ENCODE data around the gene SVEP1. TPM values are rescaled to one million over a fixed set of nuclear protein-coding genes. Genes with fewer than 3 reads are reported as not detected.

Gene SVEP1
- total RNA-seq, 2 experiments from 2014 or later: not detected

DNA sequence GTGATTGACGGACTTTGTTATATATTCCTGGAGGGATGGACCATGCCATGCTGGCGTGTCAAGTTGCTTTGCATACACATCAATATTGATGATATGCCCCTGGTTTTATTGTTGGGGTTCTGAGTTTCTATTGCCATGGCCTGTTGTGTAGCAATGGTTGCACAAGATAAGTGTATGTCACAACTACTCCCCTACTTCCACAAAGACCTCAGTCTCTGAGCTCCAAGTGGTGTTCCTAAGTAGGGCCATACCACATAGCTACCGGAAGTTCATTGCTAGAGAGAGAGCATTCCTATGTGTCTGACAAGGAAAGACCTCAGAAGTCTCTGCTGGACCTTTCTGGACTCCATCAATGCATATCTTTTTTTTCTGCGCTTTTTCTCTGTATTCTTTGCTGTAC, 261.6 kb downstream of the SVEP1 start:
- intact Hi-C loops (cut with DNase I, micrococcal nuclease): no loop called here
- Mint-ChIP-seq H3K9me3 (peaks cover 2% of the 10 kb centered on the region), H3K27me3 (no peaks in the 10 kb centered on the region), H3K4me1 (ENCODE audit: low read depth) (peaks cover 9% of the 10 kb centered on the region), H3K27ac (no peak overlapping the region), H3K36me3 (ENCODE audit: low read depth) (no peaks in the 10 kb centered on the region), H3K4me3 (no peak overlapping the region)
- ChIA-PET POLR2A (no interaction called here), CTCF (no interaction called here)
- H3K27ac ChIP-seq (ENCODE audit: low read depth in 1 of 2, low read length in 2 of 2): no peak overlapping the region
- no peaks in the 10 kb centered on the region for H3K9me3 ChIP-seq (ENCODE audit: control insufficient read depth in 1 of 2, insufficient read depth in 1 of 2, low read length in 2 of 2)
- no peaks in the 10 kb centered on the region for H3K4me1 ChIP-seq (ENCODE audit: insufficient read depth, low read length)
- TF ChIP-seq, protein P1, sequence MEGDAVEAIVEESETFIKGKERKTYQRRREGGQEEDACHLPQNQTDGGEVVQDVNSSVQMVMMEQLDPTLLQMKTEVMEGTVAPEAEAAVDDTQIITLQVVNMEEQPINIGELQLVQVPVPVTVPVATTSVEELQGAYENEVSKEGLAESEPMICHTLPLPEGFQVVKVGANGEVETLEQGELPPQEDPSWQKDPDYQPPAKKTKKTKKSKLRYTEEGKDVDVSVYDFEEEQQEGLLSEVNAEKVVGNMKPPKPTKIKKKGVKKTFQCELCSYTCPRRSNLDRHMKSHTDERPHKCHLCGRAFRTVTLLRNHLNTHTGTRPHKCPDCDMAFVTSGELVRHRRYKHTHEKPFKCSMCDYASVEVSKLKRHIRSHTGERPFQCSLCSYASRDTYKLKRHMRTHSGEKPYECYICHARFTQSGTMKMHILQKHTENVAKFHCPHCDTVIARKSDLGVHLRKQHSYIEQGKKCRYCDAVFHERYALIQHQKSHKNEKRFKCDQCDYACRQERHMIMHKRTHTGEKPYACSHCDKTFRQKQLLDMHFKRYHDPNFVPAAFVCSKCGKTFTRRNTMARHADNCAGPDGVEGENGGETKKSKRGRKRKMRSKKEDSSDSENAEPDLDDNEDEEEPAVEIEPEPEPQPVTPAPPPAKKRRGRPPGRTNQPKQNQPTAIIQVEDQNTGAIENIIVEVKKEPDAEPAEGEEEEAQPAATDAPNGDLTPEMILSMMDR (IDR thresholded peaks at IDR 0.05): no peak
- DNase-seq: no peak
- no peak for ATAC-seq (ENCODE audit: poor library complexity)
- H3K27me3 ChIP-seq (ENCODE audit: control insufficient read depth in 1 of 2, insufficient read depth in 2 of 2, low read length in 2 of 2): no peaks in the 10 kb centered on the region
- H3K36me3 ChIP-seq (ENCODE audit: insufficient read depth, low read length): no peaks in the 10 kb centered on the region
- no peak overlapping the region for H3K4me3 ChIP-seq (ENCODE audit: low read length)

DNA sequence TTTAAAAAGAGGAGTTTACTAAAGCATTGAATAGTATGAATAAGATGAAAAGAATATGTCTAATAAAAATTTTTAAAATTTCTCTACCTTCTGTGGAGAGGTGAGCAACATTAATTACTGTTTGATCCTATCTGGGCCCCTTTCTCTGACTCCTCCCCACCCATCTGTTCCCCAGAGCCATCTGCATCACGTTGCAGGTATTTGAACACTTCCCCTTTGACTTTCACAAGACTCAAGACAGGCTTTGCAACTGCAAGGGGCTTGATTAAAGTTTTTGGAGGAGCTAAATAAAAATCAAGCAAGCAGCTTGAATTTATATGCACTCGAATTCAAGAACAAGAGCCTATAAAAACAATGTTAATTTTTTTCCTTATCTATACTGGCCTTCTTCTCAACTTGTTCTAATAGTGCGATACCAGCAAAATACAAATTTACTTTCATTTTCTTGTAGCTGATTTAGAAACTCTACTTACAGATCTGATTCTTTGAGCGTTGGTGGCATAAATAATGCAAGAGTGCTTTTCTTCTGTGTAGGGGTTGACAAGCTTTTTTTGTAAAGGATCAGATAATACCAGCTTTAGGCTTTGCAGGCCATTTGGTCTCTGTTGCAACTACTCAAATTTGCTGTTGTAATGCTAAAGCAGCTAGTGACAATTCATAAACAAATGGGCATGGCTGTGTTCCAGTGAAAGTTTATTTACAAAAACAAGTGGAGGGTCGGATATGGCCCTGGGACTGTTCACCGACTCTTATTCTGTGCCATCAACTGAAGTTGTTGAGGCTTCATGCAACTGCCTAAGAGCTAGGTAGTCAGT, 263.1 kb downstream of the SVEP1 start:
- Histone ChIP-seq H3K4me3 (ENCODE audit: low read length) (peak overlapping the region; percentile 19), H3K9me3 (ENCODE audit: control insufficient read depth in 1 of 2, insufficient read depth in 1 of 2, low read length in 2 of 2) (no peaks in the 10 kb centered on the region), H3K27ac (ENCODE audit: low read depth in 1 of 2, low read length in 2 of 2) (no peak overlapping the region), H3K36me3 (ENCODE audit: insufficient read depth, low read length) (no peaks in the 10 kb centered on the region), H3K27me3 (ENCODE audit: control insufficient read depth in 1 of 2, insufficient read depth in 2 of 2, low read length in 2 of 2) (no peaks in the 10 kb centered on the region), H3K4me1 (ENCODE audit: insufficient read depth, low read length) (no peaks in the 10 kb centered on the region)
- Mint-ChIP-seq H3K9me3 (peaks cover 2% of the 10 kb centered on the region), H3K27me3 (no peaks in the 10 kb centered on the region), H3K36me3 (ENCODE audit: low read depth) (no peaks in the 10 kb centered on the region), H3K4me1 (ENCODE audit: low read depth) (peaks cover 9% of the 10 kb centered on the region), H3K27ac (peak overlapping the region; percentile 34), H3K4me3 (peak overlapping the region; percentile 59)
- intact Hi-C loops (cut with DNase I, micrococcal nuclease): no loop called here
- DNase-seq (peak in 1 of 14 experiments; percentile 4), ATAC-seq (ENCODE audit: poor library complexity) (no peak)
- CTCF ChIA-PET: no interaction called here
- POLR2A ChIA-PET: no interaction called here
- TF ChIP-seq, protein P1 (IDR thresholded peaks at IDR 0.05): no peak

Other genes starting within 250 kb of the SVEP1 start
- gene TXNDC8, start 241.9 kb downstream of the SVEP1 start, total RNA-seq: not detected
- gene MUSK, start 89.0 kb upstream of the SVEP1 start, total RNA-seq: not detected

All from CD4-positive, alpha-beta T cell (primary cell).